ENCODE data around the gene TLCD4. TPM values are rescaled to one million over a fixed set of nuclear protein-coding genes. Genes with fewer than 3 reads are reported as not detected.
"Not testable (repeated sequence)": the region's sequence is repeated elsewhere in the genome, so short reads cannot be mapped to it uniquely, and the experiment has no call there.

TLCD4 gene
- total and polyA plus RNA-seq, 2 donors, result 0.71 to 1.5 TPM

DNA sequence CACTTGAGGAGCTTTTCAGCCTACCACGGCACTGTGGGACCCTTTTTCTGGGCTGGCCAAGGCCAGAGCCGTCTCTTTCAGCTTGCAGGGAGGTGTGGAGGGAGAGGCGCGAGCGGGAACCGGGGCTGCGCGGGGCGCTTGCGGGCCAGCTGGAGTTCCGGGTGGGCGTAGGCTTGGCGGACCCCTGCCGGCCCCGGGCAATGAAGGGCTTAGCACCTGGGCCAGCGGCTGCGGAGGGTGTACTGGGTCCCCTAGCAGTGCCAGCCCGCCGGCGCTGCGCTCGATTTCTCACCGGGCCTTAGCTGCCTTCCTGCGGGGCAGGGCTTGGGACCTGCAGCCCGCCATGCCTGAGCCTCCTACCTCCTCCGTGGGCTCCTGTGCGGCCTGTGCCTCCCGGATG lies 25.9 kb upstream of the TLCD4 start:
- H3K4me1 ChIP-seq (ENCODE audit: control insufficient read depth in 2 of 2, insufficient read depth in 2 of 2, low read length in 2 of 2); H3K36me3 ChIP-seq (ENCODE audit: control insufficient read depth in 2 of 2, insufficient read depth in 2 of 2, low read length in 1 of 2); H3K27ac ChIP-seq (ENCODE audit: low read depth in 1 of 2, low read length in 1 of 2); H3K27me3 ChIP-seq (ENCODE audit: control insufficient read depth in 2 of 2, insufficient read depth in 1 of 2, low read length in 1 of 2); DNase-seq (ENCODE audit: low read depth in 6 of 9, low spot score in 9 of 9); H3K9me3 ChIP-seq (ENCODE audit: control insufficient read depth in 2 of 2, insufficient read depth in 1 of 2, low read length in 1 of 2); H3K4me3 ChIP-seq (ENCODE audit: low read length in 2 of 2): not testable (repeated sequence)
- 74% methylated on average over 28 of the region's 28 CpGs for WGBS

- not testable (repeated sequence) for H3K27me3 ChIP-seq (ENCODE audit: control insufficient read depth in 2 of 2, insufficient read depth in 1 of 2, low read length in 1 of 2); H3K36me3 ChIP-seq (ENCODE audit: control insufficient read depth in 2 of 2, insufficient read depth in 2 of 2, low read length in 1 of 2); H3K4me3 ChIP-seq (ENCODE audit: low read length in 2 of 2); DNase-seq (ENCODE audit: low read depth in 6 of 9, low spot score in 9 of 9); H3K4me1 ChIP-seq (ENCODE audit: control insufficient read depth in 2 of 2, insufficient read depth in 2 of 2, low read length in 2 of 2); H3K9me3 ChIP-seq (ENCODE audit: control insufficient read depth in 2 of 2, insufficient read depth in 1 of 2, low read length in 1 of 2); H3K27ac ChIP-seq (ENCODE audit: low read depth in 1 of 2, low read length in 1 of 2)
Measured at GRCh38 chr1:95092891-95093290, 24.3 kb upstream of the TLCD4 start.

- Histone ChIP-seq H3K9me3 (ENCODE audit: control insufficient read depth in 2 of 2, insufficient read depth in 1 of 2, low read length in 1 of 2) (peaks cover 1 to 8% of the 10 kb centered on the region in 2 donors), H3K27me3 (ENCODE audit: control insufficient read depth in 2 of 2, insufficient read depth in 1 of 2, low read length in 1 of 2) (peaks cover 0 to 2% of the 10 kb centered on the region in 2 donors), H3K4me3 (ENCODE audit: low read length in 2 of 2) (no peak overlapping the region), H3K4me1 (ENCODE audit: control insufficient read depth in 2 of 2, insufficient read depth in 2 of 2, low read length in 2 of 2) (no peaks in the 10 kb centered on the region), H3K27ac (ENCODE audit: low read depth in 1 of 2, low read length in 1 of 2) (no peak overlapping the region), H3K36me3 (ENCODE audit: control insufficient read depth in 2 of 2, insufficient read depth in 2 of 2, low read length in 1 of 2) (no peaks in the 10 kb centered on the region)
- 95% methylated on average over 1 of the region's 1 CpG for WGBS
- no peak for DNase-seq (ENCODE audit: low read depth in 6 of 9, low spot score in 9 of 9)
Measured at GRCh38 chr1:95093296-95093695, 23.9 kb upstream of the TLCD4 start.

- Histone ChIP-seq H3K27me3 (ENCODE audit: control insufficient read depth in 2 of 2, insufficient read depth in 1 of 2, low read length in 1 of 2) (peaks cover 0 to 2% of the 10 kb centered on the region in 2 donors), H3K27ac (ENCODE audit: low read depth in 1 of 2, low read length in 1 of 2) (no peak overlapping the region), H3K4me1 (ENCODE audit: control insufficient read depth in 2 of 2, insufficient read depth in 2 of 2, low read length in 2 of 2) (no peaks in the 10 kb centered on the region), H3K9me3 (ENCODE audit: control insufficient read depth in 2 of 2, insufficient read depth in 1 of 2, low read length in 1 of 2) (peaks cover 0 to 3% of the 10 kb centered on the region in 2 donors), H3K4me3 (ENCODE audit: low read length in 2 of 2) (no peak overlapping the region), H3K36me3 (ENCODE audit: control insufficient read depth in 2 of 2, insufficient read depth in 2 of 2, low read length in 1 of 2) (no peaks in the 10 kb centered on the region)
- DNase-seq (ENCODE audit: low read depth in 6 of 9, low spot score in 9 of 9), result no peak
- WGBS, result 87% methylated on average over 2 of the region's 2 CpGs
Measured at GRCh38 chr1:95094923-95095322, 22.2 kb upstream of the TLCD4 start.

- no peaks in the 10 kb centered on the region for H3K9me3 ChIP-seq (ENCODE audit: control insufficient read depth in 2 of 2, insufficient read depth in 1 of 2, low read length in 1 of 2)
- H3K4me1 ChIP-seq (ENCODE audit: control insufficient read depth in 2 of 2, insufficient read depth in 2 of 2, low read length in 2 of 2), result no peaks in the 10 kb centered on the region
- no peaks in the 10 kb centered on the region for H3K27me3 ChIP-seq (ENCODE audit: control insufficient read depth in 2 of 2, insufficient read depth in 1 of 2, low read length in 1 of 2)
- DNase-seq (ENCODE audit: low read depth in 6 of 9, low spot score in 9 of 9), result no peak
- no peak overlapping the region for H3K27ac ChIP-seq (ENCODE audit: low read depth in 1 of 2, low read length in 1 of 2)
- 92% methylated on average over 2 of the region's 2 CpGs for WGBS
- no peak overlapping the region for H3K4me3 ChIP-seq (ENCODE audit: low read length in 2 of 2)
- no peaks in the 10 kb centered on the region for H3K36me3 ChIP-seq (ENCODE audit: control insufficient read depth in 2 of 2, insufficient read depth in 2 of 2, low read length in 1 of 2)
Measured at GRCh38 chr1:95095833-95096217, 21.3 kb upstream of the TLCD4 start.

DNA sequence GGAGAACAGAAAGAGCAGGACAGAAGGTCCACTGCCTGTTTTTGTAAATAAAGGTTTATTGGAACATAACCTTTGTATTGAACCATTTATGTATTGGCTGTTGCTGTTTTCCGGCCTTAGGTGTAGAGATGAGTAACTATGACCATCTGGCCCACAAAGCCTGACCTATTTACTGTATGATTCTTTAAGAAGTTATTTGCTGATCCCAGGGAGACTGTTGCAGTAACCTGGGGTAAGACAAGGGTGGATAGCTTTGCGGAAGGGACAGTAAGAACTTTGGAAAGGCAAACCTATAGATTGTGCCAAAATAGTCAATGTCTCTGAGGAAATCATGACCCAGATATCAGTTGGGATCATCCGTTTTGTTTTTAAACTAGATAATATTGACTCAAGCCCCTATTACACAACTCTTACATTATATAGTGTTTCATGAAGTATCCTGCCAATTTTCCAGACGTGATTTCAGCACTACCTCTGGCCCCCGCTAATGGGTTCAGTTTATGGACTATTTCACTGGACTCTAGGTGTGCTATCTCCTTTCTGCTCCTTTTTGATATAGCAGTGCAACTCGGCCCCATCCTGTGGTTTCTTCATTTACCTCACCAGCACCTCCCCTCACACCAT lies 20.8 kb upstream of the TLCD4 start:
- 93% methylated on average over 6 of the region's 6 CpGs for WGBS
- no peak for DNase-seq (ENCODE audit: low read depth in 6 of 9, low spot score in 9 of 9)
- no peak overlapping the region for H3K27ac ChIP-seq (ENCODE audit: low read depth in 1 of 2, low read length in 1 of 2)
- no peaks in the 10 kb centered on the region for H3K9me3 ChIP-seq (ENCODE audit: control insufficient read depth in 2 of 2, insufficient read depth in 1 of 2, low read length in 1 of 2)
- no peak overlapping the region for H3K4me3 ChIP-seq (ENCODE audit: low read length in 2 of 2)
- H3K27me3 ChIP-seq (ENCODE audit: control insufficient read depth in 2 of 2, insufficient read depth in 1 of 2, low read length in 1 of 2), result no peaks in the 10 kb centered on the region
- H3K36me3 ChIP-seq (ENCODE audit: control insufficient read depth in 2 of 2, insufficient read depth in 2 of 2, low read length in 1 of 2), result no peaks in the 10 kb centered on the region
- no peaks in the 10 kb centered on the region for H3K4me1 ChIP-seq (ENCODE audit: control insufficient read depth in 2 of 2, insufficient read depth in 2 of 2, low read length in 2 of 2)

DNA sequence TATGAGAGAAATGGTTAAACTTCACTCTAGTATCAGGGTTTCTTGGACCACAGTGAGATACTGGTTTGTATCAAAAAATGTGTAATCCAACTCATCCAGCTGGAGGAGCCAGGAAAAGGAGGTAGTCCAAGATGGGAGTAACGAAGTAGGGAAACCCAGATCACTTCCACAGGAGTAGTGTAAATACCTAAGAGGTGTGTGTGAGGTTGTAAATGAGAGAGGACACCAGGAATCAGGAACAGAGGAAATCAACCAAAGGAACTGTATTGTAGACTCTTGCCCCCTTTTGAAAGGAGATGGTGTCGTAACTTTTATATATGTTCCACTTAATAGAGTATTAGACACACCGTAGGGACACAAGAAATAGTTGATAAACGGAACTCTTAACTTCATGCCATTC lies 19.7 kb upstream of the TLCD4 start:
- H3K4me3 ChIP-seq (ENCODE audit: low read length in 2 of 2), result no peak overlapping the region
- H3K4me1 ChIP-seq (ENCODE audit: control insufficient read depth in 2 of 2, insufficient read depth in 2 of 2, low read length in 2 of 2), result no peaks in the 10 kb centered on the region
- H3K27ac ChIP-seq (ENCODE audit: low read depth in 1 of 2, low read length in 1 of 2), result no peak overlapping the region
- WGBS, result 97% methylated on average over 4 of the region's 4 CpGs
- no peak for DNase-seq (ENCODE audit: low read depth in 6 of 9, low spot score in 9 of 9)
- no peaks in the 10 kb centered on the region for H3K27me3 ChIP-seq (ENCODE audit: control insufficient read depth in 2 of 2, insufficient read depth in 1 of 2, low read length in 1 of 2)
- H3K9me3 ChIP-seq (ENCODE audit: control insufficient read depth in 2 of 2, insufficient read depth in 1 of 2, low read length in 1 of 2), result no peaks in the 10 kb centered on the region
- H3K36me3 ChIP-seq (ENCODE audit: control insufficient read depth in 2 of 2, insufficient read depth in 2 of 2, low read length in 1 of 2), result no peaks in the 10 kb centered on the region

GRCh38 chr1:95098196-95098595 lies 19.0 kb upstream of the TLCD4 start:
- Histone ChIP-seq H3K9me3 (ENCODE audit: control insufficient read depth in 2 of 2, insufficient read depth in 1 of 2, low read length in 1 of 2) (no peaks in the 10 kb centered on the region), H3K27me3 (ENCODE audit: control insufficient read depth in 2 of 2, insufficient read depth in 1 of 2, low read length in 1 of 2) (no peaks in the 10 kb centered on the region), H3K4me3 (ENCODE audit: low read length in 2 of 2) (no peak overlapping the region), H3K4me1 (ENCODE audit: control insufficient read depth in 2 of 2, insufficient read depth in 2 of 2, low read length in 2 of 2) (no peaks in the 10 kb centered on the region), H3K36me3 (ENCODE audit: control insufficient read depth in 2 of 2, insufficient read depth in 2 of 2, low read length in 1 of 2) (no peaks in the 10 kb centered on the region), H3K27ac (ENCODE audit: low read depth in 1 of 2, low read length in 1 of 2) (no peak overlapping the region)
- DNase-seq (ENCODE audit: low read depth in 6 of 9, low spot score in 9 of 9), result no peak
- WGBS, result 79% methylated on average over 4 of the region's 4 CpGs

DNA sequence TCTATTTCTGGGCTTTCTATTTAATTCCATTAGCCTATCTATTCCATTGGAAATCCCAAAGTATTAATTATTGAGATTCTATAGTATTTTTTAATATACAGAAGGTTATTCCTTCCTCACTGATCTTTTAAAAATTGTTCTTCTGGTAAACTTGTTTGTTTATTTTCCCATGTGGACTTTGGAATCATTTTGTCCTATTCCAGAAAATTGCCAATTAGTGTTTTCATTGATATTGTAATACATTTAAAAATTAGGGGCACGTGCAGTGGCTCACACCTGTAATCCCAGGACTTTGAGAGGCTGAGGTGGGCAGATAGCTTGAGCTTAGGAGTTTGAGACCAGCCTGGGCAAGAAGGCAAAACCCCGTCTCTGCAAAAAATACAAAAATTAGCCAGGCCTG lies 8.4 kb upstream of the TLCD4 start:
- no peak for DNase-seq (ENCODE audit: low read depth in 6 of 9, low spot score in 9 of 9)
- Histone ChIP-seq H3K36me3 (ENCODE audit: control insufficient read depth in 2 of 2, insufficient read depth in 2 of 2, low read length in 1 of 2) (no peaks in the 10 kb centered on the region), H3K4me3 (ENCODE audit: low read length in 2 of 2) (no peak overlapping the region), H3K27ac (ENCODE audit: low read depth in 1 of 2, low read length in 1 of 2) (no peak overlapping the region), H3K27me3 (ENCODE audit: control insufficient read depth in 2 of 2, insufficient read depth in 1 of 2, low read length in 1 of 2) (peaks cover 0 to 7% of the 10 kb centered on the region in 2 donors), H3K4me1 (ENCODE audit: control insufficient read depth in 2 of 2, insufficient read depth in 2 of 2, low read length in 2 of 2) (no peaks in the 10 kb centered on the region), H3K9me3 (ENCODE audit: control insufficient read depth in 2 of 2, insufficient read depth in 1 of 2, low read length in 1 of 2) (no peaks in the 10 kb centered on the region)
- 95% methylated on average over 2 of the region's 2 CpGs for WGBS

- Histone ChIP-seq H3K9me3 (ENCODE audit: control insufficient read depth in 2 of 2, insufficient read depth in 1 of 2, low read length in 1 of 2) (no peaks in the 10 kb centered on the region), H3K4me1 (ENCODE audit: control insufficient read depth in 2 of 2, insufficient read depth in 2 of 2, low read length in 2 of 2) (no peaks in the 10 kb centered on the region), H3K27ac (ENCODE audit: low read depth in 1 of 2, low read length in 1 of 2) (no peak overlapping the region), H3K27me3 (ENCODE audit: control insufficient read depth in 2 of 2, insufficient read depth in 1 of 2, low read length in 1 of 2) (peaks cover 5 to 20% of the 10 kb centered on the region in 2 donors), H3K36me3 (ENCODE audit: control insufficient read depth in 2 of 2, insufficient read depth in 2 of 2, low read length in 1 of 2) (no peaks in the 10 kb centered on the region), H3K4me3 (ENCODE audit: low read length in 2 of 2) (no peak overlapping the region)
- WGBS, result 98% methylated on average over 1 of the region's 1 CpG
- DNase-seq (ENCODE audit: low read depth in 6 of 9, low spot score in 9 of 9), result no peak
Measured at GRCh38 chr1:95111014-95111413, 6.1 kb upstream of the TLCD4 start.

Measured in thymus (tissue), 11 donors.